ENCODE measurements around the gene USPL1.

GRCh38 chr13:30570691-30571090 lies 47.0 kb upstream of the USPL1 start:
- TF ChIP-seq CTCF (IDR thresholded peaks at IDR 0.05) (no peak), POLR2A (IDR thresholded peaks at IDR 0.05) (no peak)
